ENCODE data around the gene CDK1.

GRCh38 chr10:60734226-60734625, 44.1 kb upstream of the CDK1 start:
- no peak for TF ChIP-seq CTCF (IDR thresholded peaks at IDR 0.05)
- TF ChIP-seq POLR2AphosphoS5 (IDR thresholded peaks at IDR 0.05), result no peak
- TF ChIP-seq POLR2A (IDR thresholded peaks at IDR 0.05), result no peak

Data from sigmoid colon (tissue), 4 donors.